ENCODE data around the gene KCTD10.

Gene KCTD10, protein sequence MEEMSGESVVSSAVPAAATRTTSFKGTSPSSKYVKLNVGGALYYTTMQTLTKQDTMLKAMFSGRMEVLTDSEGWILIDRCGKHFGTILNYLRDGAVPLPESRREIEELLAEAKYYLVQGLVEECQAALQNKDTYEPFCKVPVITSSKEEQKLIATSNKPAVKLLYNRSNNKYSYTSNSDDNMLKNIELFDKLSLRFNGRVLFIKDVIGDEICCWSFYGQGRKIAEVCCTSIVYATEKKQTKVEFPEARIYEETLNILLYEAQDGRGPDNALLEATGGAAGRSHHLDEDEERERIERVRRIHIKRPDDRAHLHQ

DNA sequence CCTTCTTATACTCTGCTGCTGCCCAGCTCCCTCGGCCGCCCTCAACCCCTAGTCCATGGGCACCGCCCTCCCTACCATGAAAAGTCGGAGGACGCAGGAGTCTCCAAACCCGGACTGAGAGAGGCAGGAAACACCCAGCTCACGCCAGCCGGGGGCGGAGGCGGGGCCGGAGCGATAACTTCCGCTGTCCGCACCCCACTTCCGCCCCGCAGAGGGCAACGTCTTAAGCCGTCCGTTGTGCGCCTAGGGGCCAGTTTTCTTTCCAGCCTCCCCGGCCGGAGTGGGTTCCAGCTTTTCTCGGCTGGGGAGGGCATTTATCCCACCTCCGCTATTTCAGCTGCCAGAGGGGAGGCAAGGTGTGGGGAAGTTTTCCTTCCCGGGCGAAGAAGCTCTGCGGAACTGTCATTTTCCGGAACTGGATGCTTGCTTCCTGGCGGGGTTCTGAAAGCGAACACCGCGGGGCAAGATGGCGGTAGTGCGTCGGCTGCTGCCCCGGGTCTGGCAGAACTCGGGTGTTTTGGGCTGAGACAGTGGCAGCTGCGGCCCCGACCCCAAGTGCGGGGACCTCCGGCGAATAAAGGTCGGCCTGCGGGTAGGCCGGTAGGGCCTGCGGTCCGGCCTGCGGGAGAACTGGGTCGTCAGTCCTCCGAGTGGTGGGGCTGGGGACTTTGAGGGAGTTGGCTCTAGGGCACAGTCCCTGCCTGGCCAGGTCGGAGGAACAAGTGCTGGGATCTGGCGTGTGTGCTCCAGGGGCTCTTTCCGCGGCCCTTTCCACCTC is at the start of gene KCTD10, which contains the start of gene UBE3B:
Gene KCTD10 (minus strand): TSS at position 116 of the 778 bp plus-strand sequence. CDS start 38 bp downstream, at position 78.
Gene UBE3B (plus strand): TSS at position 450 of the 778 bp plus-strand sequence. CDS start 5,918 bp downstream, outside the sequence.
- DNase-seq (ENCODE audit: low read depth), result peak; percentile 77

DNA sequence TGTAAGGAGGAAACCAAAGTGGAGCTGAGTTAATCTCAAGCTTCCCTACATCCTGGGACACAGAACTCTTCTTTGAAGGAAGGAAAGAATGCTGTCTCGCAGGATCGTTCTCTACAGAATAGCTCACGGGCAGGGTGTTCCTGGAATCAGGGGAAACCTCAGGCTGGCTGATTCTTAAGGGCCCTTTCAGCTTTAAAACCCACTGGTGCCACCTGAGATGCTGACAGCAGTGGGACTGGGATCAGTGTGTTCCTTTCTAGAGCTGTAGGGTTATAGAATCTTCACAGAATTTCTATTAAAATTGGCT is 48.1 kb upstream of the KCTD10 start:
- DNase-seq (ENCODE audit: low read depth), result no peak

GRCh38 chr12:109524466-109525278 is 47.6 kb upstream of the KCTD10 start:
- no peak for DNase-seq (ENCODE audit: low read depth)

DNA sequence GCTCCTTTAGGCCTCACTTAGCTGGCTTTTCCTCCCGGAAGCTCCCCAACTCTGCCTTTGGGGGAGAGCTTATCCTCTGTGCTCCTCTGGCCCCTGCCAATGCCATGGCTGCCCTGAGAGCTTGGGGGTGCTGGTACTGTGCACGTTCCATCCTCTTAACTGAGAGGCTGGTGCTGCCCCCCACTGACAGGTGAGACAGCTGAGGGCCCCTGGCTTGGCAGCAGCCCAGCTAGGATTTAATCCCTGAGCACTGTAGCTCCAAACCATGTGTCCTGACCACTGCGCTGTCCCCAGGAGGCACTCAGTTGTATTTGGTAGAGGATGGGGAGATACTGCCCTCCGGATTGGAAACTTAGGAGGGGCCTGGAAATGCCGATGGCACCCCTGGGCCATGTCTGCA is 46.4 kb upstream of the KCTD10 start:
- DNase-seq (ENCODE audit: low read depth), result no peak

GRCh38 chr12:109523071-109523470 is 46.0 kb upstream of the KCTD10 start:
- DNase-seq (ENCODE audit: low read depth), result no peak

GRCh38 chr12:109521831-109522230 is 44.7 kb upstream of the KCTD10 start:
- DNase-seq (ENCODE audit: low read depth), result no peak

- DNase-seq (ENCODE audit: low read depth), result no peak
Observed at GRCh38 chr12:109519787-109520186, 42.7 kb upstream of the KCTD10 start.

DNA sequence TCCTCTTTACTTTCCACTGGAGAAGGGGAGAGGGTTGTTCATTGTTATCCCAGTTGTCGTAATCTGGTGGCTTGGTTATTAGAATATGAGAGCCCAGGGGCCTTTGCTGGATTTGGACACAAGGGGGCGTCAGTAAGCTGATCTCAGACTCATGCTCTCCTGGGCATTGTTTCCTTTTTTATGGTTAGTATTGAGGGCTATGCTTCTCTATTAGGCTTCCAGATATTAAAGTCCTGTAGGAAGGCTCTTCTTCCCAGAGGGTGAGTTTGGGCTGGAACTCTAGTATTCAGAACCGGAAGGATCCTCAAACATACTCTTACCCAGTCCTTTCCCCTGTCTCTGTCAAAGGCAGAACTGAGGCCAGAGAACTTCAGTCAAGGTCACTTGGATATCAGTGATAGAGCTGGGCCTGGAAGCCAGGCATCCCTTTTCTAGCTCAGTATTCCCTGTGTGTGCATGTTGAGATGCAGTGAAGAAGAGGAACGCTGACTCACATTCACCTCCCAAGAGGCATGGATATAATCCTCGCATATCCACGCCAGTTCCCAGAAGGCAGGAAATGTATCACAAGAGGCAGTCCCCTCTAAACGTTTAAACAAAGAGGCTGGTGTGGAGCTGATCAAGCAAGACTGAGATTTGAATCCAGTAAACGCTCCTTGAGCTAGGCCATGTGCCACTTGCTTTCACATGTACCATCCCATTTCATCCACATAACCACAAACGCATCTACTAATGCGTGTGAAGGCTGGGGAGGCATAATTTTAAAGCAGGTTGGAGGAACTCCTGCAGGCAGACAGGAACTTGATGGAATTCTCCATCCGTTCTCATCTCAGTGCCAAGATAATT is 41.9 kb upstream of the KCTD10 start:
- DNase-seq (ENCODE audit: low read depth), result peak; percentile 22

DNA sequence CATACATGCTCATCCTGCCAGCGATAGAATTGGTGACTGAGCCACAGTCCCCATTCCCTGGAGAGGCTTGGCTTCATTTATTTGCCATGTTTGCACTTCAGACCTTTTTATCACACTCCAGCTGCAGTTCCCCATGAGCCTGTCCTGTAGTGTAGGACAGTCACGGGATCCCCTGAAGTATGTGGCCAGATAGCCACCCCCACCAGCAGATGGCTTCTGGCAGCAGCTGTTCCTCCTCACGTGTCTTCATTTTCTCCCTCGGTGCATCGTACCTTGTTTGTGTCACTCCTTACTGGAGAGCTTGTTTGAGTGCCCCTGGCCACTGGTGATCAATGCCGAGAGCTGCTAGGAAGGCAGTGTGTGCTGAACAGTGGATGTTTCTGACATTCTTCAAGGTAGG is 40.5 kb upstream of the KCTD10 start:
- no peak for DNase-seq (ENCODE audit: low read depth)

DNA sequence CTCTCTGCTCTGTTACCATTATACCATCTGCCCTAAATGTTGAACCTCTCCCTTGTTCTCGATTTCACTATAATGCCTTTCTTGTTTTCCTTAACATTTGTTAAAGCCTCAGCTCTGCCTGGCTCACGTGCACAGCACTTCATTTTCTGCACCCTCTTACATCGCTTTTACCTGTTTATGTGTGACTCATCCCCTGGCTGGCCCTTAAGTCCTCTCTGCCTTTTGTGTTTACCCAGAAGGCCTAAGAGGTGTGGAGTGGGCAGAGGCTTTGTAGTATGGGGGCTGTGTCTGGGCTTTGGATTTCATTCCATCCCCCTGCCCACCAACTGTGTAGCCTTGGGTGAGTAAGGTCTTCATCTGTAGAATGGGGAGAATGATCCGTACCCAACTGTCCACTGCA is 36.9 kb upstream of the KCTD10 start:
- no peak for DNase-seq (ENCODE audit: low read depth)

DNA sequence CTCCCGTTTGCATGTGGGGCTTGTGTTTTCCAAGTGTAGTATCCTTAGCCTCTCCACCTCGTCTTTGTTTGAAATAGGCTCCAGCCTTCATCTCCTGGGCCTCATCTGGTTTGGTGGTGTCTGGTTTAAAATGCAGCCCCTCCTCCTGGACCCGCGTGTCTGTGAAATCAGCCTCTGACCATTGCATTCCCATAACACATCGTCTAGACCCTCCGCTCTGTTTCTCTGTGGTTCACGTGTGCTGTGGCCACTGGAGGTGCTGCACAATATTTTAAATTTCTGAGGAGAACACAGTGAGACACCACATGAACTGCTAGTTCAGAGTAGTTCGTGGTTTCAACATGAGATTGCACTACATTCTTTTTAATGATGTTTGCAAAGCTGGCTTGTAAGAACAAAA is 36.0 kb upstream of the KCTD10 start:
- DNase-seq (ENCODE audit: low read depth), result no peak

- DNase-seq (ENCODE audit: low read depth), result no peak
Observed at GRCh38 chr12:109512608-109513007, 35.5 kb upstream of the KCTD10 start.

GRCh38 chr12:109510196-109510595 is 33.1 kb upstream of the KCTD10 start:
- no peak for DNase-seq (ENCODE audit: low read depth)

DNA sequence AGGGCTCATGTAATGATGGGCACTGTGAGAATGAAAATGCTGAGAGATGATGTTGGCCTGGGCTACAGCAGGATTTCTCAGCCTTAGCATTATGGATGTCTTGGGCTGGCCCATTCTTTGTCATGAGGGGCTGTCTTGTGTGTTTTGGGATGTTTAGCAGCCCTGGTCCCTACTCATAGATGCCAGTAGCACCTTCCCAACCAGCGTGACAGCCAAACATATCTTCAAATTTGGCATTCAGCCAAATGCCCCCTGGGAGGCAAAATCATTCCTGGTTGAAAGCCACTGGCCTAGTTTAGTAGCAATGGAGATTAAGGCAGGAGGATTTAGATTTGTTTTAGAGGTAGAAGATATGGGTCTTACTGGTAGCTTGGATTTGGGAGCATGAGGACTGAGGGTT is 27.0 kb upstream of the KCTD10 start:
- no peak for DNase-seq (ENCODE audit: low read depth)

- DNase-seq (ENCODE audit: low read depth), result no peak
Observed at GRCh38 chr12:109503611-109504010, 26.5 kb upstream of the KCTD10 start.

- DNase-seq (ENCODE audit: low read depth), result no peak
Observed at GRCh38 chr12:109502332-109502731, 25.2 kb upstream of the KCTD10 start.

DNA sequence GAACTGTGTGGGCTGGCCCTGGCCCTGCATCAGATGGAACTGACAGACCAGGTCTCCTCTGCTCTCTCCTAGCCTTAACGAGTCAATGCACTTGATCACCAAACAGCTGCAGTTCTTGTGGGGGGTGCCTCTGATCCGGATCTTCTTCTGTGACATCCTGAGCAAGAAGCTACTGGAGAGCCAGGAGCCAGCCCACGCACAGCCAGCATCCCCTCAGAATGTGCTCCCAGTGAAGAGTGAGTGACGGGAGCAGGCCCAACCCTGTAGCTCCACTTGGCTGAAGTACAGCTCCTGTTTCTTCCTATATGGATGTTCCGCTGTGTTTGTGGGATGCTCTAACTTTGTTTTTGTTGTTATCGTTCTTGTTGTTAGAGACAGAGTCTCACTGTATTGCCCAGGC is 24.2 kb upstream of the KCTD10 start:
- DNase-seq (ENCODE audit: low read depth), result no peak

DNA sequence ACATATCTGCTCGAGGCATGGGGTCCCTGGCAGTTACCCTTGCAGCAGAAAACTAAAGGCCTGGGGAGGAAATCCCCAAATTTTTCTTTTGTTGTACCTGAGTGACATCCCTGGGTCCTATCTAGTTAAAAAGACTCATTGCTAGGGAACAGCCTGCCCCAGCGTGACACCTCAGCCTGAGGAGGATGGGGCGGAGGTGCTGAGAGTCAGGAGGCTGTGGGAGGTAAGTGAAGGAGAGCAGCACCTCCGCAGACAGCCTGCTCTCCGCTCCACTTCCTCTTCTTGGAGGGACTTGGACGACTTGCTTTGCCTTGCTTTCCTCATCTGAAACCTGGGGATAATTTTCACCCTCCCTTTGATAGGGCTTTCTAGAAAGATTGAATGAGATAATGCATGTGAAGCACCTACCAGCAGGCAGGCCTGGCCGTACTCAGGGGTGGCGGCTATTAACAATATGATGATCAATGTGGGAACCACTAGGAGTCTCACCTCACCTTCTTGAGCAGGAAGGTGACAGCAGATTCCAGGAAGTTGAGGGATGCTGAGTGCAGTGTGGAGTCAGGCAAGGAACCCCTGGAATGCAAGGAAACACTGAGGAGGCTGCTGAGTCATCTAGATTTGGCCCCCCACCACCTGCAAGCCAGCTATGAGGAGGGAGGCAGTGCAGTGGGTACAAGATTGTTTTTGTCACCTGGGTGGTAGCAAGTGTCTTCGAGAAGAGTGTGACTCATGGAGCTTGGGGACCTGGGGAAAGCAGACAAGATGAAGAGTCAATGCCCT is 23.5 kb upstream of the KCTD10 start:
- no peak for DNase-seq (ENCODE audit: low read depth)

GRCh38 chr12:109497675-109498074 is 20.6 kb upstream of the KCTD10 start:
- DNase-seq (ENCODE audit: low read depth), result no peak

DNA sequence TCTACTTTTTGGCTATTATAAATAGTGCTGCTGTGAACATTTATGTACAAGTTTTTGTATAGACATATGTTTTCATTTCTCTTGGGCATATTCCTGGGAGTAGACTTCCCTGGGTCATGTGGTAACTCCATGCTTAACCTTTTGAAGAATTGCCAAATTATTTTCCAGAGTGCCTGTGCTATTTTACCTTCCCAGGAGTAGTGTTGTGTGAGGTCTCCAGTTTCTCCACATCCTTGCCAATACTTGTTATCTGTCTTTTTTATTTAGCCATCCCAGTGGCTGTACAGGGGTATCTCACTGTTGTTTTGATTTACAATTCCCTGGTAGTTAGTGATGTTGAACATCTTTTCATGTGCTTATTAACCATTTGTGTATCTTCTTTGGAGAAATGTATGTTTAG is 19.2 kb upstream of the KCTD10 start:
- no peak for DNase-seq (ENCODE audit: low read depth)

DNA sequence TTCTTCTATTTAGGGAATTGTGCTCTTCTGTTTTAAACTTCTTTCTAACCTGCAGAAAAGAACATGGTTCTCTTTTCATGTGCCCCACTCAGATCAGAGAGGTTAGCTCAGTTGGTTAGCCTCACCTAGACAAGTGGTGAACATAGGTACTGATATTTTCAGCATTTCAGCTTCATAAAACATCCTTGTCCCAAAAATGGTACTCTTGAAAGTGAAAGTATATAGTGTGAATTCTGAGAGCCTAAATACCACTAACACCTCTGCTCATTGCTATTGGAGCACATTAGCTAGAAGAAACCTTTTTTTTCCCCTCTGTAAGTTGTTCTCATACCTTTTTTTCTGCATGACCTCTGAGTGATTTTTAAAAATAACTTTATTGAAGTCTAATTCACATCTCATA is 17.9 kb upstream of the KCTD10 start:
- DNase-seq (ENCODE audit: low read depth), result no peak
